ENCODE data around the gene NFATC3. TPM values are rescaled to one million over a fixed set of nuclear protein-coding genes. Genes with fewer than 3 reads are reported as not detected.

Gene NFATC3
- total and polyA plus RNA-seq, 2 of the 8 experiments (the other 6 are each of a cell fraction or from before 2014, with no cell fraction given), result 17.6 to 34.5 TPM

- POLR2A ChIA-PET (ENCODE audit: partially characterized antibody), result interaction anchor here (0.7 to 1.3 kb wide), 3 partner anchors 39 to 178 kb away, joined by 3 to 4 read pairs (median 3); partner anchors contain the start of genes DDX28 and DUS2
- no peak for TF ChIP-seq CREB1 (IDR thresholded peaks at IDR 0.05)
- no peak for TF ChIP-seq ASH2L (IDR thresholded peaks at IDR 0.05; ENCODE audit: low read length)
- no peak for TF ChIP-seq HDAC6 (IDR thresholded peaks at IDR 0.05; ENCODE audit: low read depth, low read length)
- TF ChIP-seq ATF2 (IDR thresholded peaks at IDR 0.05; ENCODE audit: low read length), result no peak
- TF ChIP-seq TBP (IDR thresholded peaks at IDR 0.05; ENCODE audit: low read depth, low read length), result no peak
- no peak for TF ChIP-seq JUND (IDR thresholded peaks at IDR 0.05; ENCODE audit: low read length)
- no peak for TF ChIP-seq ZNF274 (IDR thresholded peaks at IDR 0.05; ENCODE audit: borderline replicate concordance, extremely low read depth, low read length)
- TF ChIP-seq TAF7 (optimal IDR thresholded peaks at IDR 0.05; ENCODE audit: borderline replicate concordance, low read depth, low read length), result no peak
- TF ChIP-seq POU5F1 (IDR thresholded peaks at IDR 0.05; ENCODE audit: low read depth, low read length), result no peak
- TF ChIP-seq SIRT6 (IDR thresholded peaks at IDR 0.05; ENCODE audit: low read length), result no peak
- TF ChIP-seq MAX (IDR thresholded peaks at IDR 0.05), result no peak
Observed at GRCh38 chr16:68079626-68080344, 5.4 kb upstream of the NFATC3 start.

More at GRCh38 chr16:68079626-68080344, 5.4 kb upstream of the NFATC3 start:
- no peak overlapping the region for H3K4me3 ChIP-seq (ENCODE audit: extremely low read depth in 1 of 4, insufficient read depth in 2 of 4, low read depth in 3 of 4, low read length in 4 of 4)
- 96% methylated on average over 13 of the region's 13 CpGs; no CpG with 5 or more reads in 1 of the 2 experiments for WGBS, 2 experiments (ENCODE audit: extremely low coverage in 1 of 2, insufficient coverage in 1 of 2, insufficient read length in 1 of 2, insufficient replicate concordance in 2 of 2, low coverage in 1 of 2, low lambda C conversion rate in 2 of 2, missing lambda C conversion rate in 1 of 2)
- H2BK12ac ChIP-seq (ENCODE audit: low read depth, low read length), result no peak overlapping the region
- no peaks in the 10 kb centered on the region for H3K27me3 ChIP-seq (replicated peaks in 1 of 4; ENCODE audit: control insufficient read depth in 3 of 4, extremely low read depth in 1 of 4, insufficient read depth in 3 of 4, low read length in 3 of 4)
- no peak overlapping the region for H3K18ac ChIP-seq (ENCODE audit: extremely low read depth, low read length)
- no peak overlapping the region for H3K14ac ChIP-seq (ENCODE audit: insufficient read length)
- no peaks in the 10 kb centered on the region for H3K9me3 ChIP-seq (ENCODE audit: insufficient read depth in 2 of 2, low read depth in 1 of 2, low read length in 1 of 2)
- no peak overlapping the region for H3K4ac ChIP-seq (replicated peaks; ENCODE audit: insufficient read length, low read depth, low read length)
- H2BK5ac ChIP-seq (ENCODE audit: low read depth, low read length), result no peak overlapping the region
- H3K36me3 ChIP-seq (ENCODE audit: control insufficient read depth in 2 of 4, insufficient read depth in 4 of 4, low read length in 3 of 4), result peaks cover 9 to 19% (median 18%) of the 10 kb centered on the region in 4 experiments; a peak in 6 of 8 replicates
- H4K20me1 ChIP-seq (replicated peaks in 1 of 2; ENCODE audit: control insufficient read depth in 1 of 2, insufficient read depth in 2 of 2, low read length in 2 of 2), result peaks cover 0 to 3% of the 10 kb centered on the region in 2 experiments
- peaks cover 9% of the 10 kb centered on the region for H3K23me2 ChIP-seq (ENCODE audit: low read depth, low read length)
- no peak overlapping the region; a peak in 1 of 7 replicates for H3K9ac ChIP-seq (replicated peaks in 1 of 4; ENCODE audit: extremely low read depth in 1 of 4, low read depth in 3 of 4, low read length in 3 of 4)
- no peak overlapping the region for H2AK5ac ChIP-seq (ENCODE audit: low read depth, low read length)
- H2BK15ac ChIP-seq (ENCODE audit: low read length), result no peak overlapping the region
- no peak overlapping the region for H2BK20ac ChIP-seq (ENCODE audit: low read length)
- H3K79me1 ChIP-seq (ENCODE audit: low read depth, low read length), result no peaks in the 10 kb centered on the region
- H4K8ac ChIP-seq (ENCODE audit: extremely low read depth, insufficient read depth, low read length), result no peak overlapping the region
- FAIRE-seq (no peak), DNase-seq (ENCODE audit: low read depth in 1 of 2, low spot score in 2 of 2) (peak in 1 of 2 experiments; percentile 40)
- no peak overlapping the region for H3K56ac ChIP-seq (replicated peaks; ENCODE audit: insufficient read length, low read depth, low read length)
- no peak overlapping the region for H2AFZ ChIP-seq (ENCODE audit: low read length)
- no peak overlapping the region for H3K23ac ChIP-seq (ENCODE audit: insufficient read length)
- H4K91ac ChIP-seq (replicated peaks; ENCODE audit: insufficient read length, low read length), result no peak overlapping the region
- H3K4me2 ChIP-seq (ENCODE audit: insufficient read depth in 1 of 2, low read depth in 2 of 2, low read length in 2 of 2), result no peak overlapping the region
- no peak overlapping the region for H2BK120ac ChIP-seq (replicated peaks; ENCODE audit: low read depth, low read length)
- no peaks in the 10 kb centered on the region for H3K79me2 ChIP-seq (ENCODE audit: control insufficient read depth in 1 of 2, insufficient read depth in 2 of 2, low read length in 2 of 2)
- CTCF ChIA-PET (ENCODE audit: partially characterized antibody), result interaction anchor here (0.5 to 2.3 kb wide), 6 partner anchors 9 to 720 kb away, joined by 3 to 8 read pairs (median 4); no protein-coding TSS in a partner anchor
- H4K5ac ChIP-seq (ENCODE audit: insufficient read length, low read depth, low read length), result no peak overlapping the region
- peaks cover 0 to 11% (median 6%) of the 10 kb centered on the region in 4 experiments; a peak in 6 of 7 replicates for H3K4me1 ChIP-seq (replicated peaks in 1 of 4; ENCODE audit: control insufficient read depth in 3 of 4, insufficient read depth in 4 of 4, low read length in 3 of 4)
- no peak overlapping the region for H3K27ac ChIP-seq (ENCODE audit: low read depth, low read length)

All from H1 (cell line).